Measurements from ENCODE around the gene ZNF454.

DNA sequence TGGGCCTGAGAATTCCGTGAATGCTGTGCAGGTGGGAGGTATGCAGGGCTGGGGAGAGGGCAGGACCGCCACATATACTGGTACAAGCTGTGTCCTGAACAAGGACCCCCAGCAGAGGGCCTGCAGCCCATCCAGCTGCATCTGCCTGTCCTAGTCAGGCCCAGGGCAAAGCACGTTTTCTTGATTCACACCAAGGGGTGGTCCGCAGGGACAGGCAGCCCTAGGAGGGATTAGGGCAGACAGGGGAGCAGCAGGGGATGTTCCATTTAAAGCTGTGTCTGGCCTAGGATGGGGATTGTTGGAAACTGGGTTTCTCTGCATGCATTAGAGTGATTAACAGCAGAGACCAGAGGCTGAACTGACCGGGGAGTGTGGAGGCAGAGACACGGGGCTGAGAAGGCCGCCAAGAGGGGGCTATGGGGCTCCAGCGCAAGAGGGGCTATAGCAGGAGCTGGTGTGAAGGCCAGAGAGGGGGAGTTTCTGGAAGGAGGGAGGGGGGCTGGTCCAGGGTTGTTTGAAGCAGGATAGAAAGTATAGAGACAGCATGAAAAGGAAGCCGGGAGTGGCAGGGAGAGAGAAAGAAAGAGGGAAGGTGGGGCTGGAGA, 51.4 kb downstream of the ZNF454 start:
- TF ChIP-seq CTCF (IDR thresholded peaks at IDR 0.05) (no peak), POLR2A (IDR thresholded peaks at IDR 0.05) (no peak), POLR2AphosphoS5 (IDR thresholded peaks at IDR 0.05) (no peak)
